ENCODE data around the gene ARHGAP31.
A peak's percentile ranks its signal among the peaks of the same experiment; 100 is the strongest.

The ARHGAP31 gene

DNA sequence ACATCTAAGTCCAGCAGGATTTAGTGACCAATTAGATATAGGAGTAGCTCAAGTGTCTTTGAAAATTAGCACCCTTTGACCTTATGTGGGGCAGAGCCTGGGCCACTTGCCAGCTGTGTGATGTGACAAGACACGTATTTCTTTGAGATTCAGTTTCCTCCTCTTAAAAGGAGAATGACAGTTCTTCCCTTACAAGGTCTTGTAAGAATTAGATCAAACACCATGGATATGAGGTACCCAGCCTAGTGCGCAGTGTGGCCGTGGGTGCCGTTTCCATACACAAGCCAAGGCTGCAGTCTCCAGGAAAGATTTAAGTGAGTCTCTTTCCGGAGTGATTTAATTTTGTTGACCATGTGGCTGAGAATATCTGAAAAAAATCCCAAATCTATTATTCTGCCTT is 46.3 kb downstream of the ARHGAP31 start:
- Histone ChIP-seq H3K27me3 (ENCODE audit: insufficient read depth, low read length, poor library complexity) (no peaks in the 10 kb centered on the region), H3K27ac (ENCODE audit: low read depth, low read length) (no peak overlapping the region), H3K56ac (ENCODE audit: low read length) (no peak overlapping the region), H2BK120ac (ENCODE audit: low read depth, low read length) (no peak overlapping the region), H3K4me2 (ENCODE audit: low read length) (no peak overlapping the region), H3K4me3 (ENCODE audit: low read length) (no peak overlapping the region), H3K18ac (ENCODE audit: low read length) (no peak overlapping the region), H3K9ac (ENCODE audit: low read length) (no peak overlapping the region), H3K36me3 (ENCODE audit: control insufficient read depth, insufficient read depth, low read length) (no peaks in the 10 kb centered on the region), H3K79me1 (ENCODE audit: low read length) (peaks cover 1% of the 10 kb centered on the region), H3K4ac (ENCODE audit: low read depth, low read length) (no peak overlapping the region), H3K23ac (ENCODE audit: low read length) (peak overlapping the region; percentile 32), H2BK5ac (ENCODE audit: low read length) (no peak overlapping the region), H2AK5ac (ENCODE audit: low read length) (no peak overlapping the region), H3K79me2 (ENCODE audit: control insufficient read depth, insufficient read depth, low read length) (no peaks in the 10 kb centered on the region), H2BK15ac (replicated peaks; ENCODE audit: low read depth) (no peak overlapping the region), H4K5ac (ENCODE audit: low read length) (no peak overlapping the region), H4K8ac (ENCODE audit: low read depth, low read length) (no peak overlapping the region), H3K4me1 (ENCODE audit: control insufficient read depth, low read depth, low read length) (peaks cover 4% of the 10 kb centered on the region)
- DNase-seq, result no peak
- no CpG with 5 or more reads among the region's 5 CpGs for WGBS (ENCODE audit: extremely low coverage, insufficient coverage, low lambda C conversion rate)

DNA sequence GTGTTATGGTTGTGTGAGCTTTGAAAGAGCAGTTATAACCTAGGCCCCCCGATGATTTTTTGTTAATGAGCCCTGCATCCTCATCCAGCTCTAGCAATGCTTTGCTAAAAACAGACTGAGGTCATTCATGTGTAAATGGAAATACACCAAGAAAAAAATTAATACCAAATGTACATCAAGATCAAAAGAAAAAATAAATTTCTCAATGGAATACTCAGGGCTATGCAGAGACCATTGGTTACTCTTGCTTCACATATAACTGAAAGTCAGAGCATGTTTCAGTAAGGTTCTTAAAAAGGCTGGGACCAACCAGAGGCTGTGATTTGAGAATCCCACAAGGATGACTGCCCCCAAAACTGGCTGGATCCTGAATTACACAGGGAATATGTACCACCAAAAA is 48.0 kb downstream of the ARHGAP31 start:
- no CpG with 5 or more reads among the region's 1 CpG for WGBS (ENCODE audit: extremely low coverage, insufficient coverage, low lambda C conversion rate)
- Histone ChIP-seq H3K4me3 (ENCODE audit: low read length) (no peak overlapping the region), H3K23ac (ENCODE audit: low read length) (no peak overlapping the region), H3K79me2 (ENCODE audit: control insufficient read depth, insufficient read depth, low read length) (no peaks in the 10 kb centered on the region), H3K36me3 (ENCODE audit: control insufficient read depth, insufficient read depth, low read length) (no peaks in the 10 kb centered on the region), H3K18ac (ENCODE audit: low read length) (no peak overlapping the region), H3K27me3 (ENCODE audit: insufficient read depth, low read length, poor library complexity) (no peaks in the 10 kb centered on the region), H3K79me1 (ENCODE audit: low read length) (peaks cover 4% of the 10 kb centered on the region), H2AK5ac (ENCODE audit: low read length) (no peak overlapping the region), H4K5ac (ENCODE audit: low read length) (no peak overlapping the region), H3K4me1 (ENCODE audit: control insufficient read depth, low read depth, low read length) (peaks cover 10% of the 10 kb centered on the region), H3K56ac (ENCODE audit: low read length) (no peak overlapping the region), H3K4ac (ENCODE audit: low read depth, low read length) (no peak overlapping the region), H2BK120ac (ENCODE audit: low read depth, low read length) (no peak overlapping the region), H4K8ac (ENCODE audit: low read depth, low read length) (no peak overlapping the region), H3K4me2 (ENCODE audit: low read length) (no peak overlapping the region), H3K27ac (ENCODE audit: low read depth, low read length) (no peak overlapping the region), H2BK15ac (replicated peaks; ENCODE audit: low read depth) (no peak overlapping the region), H3K9ac (ENCODE audit: low read length) (no peak overlapping the region), H2BK5ac (ENCODE audit: low read length) (no peak overlapping the region)
- no peak for DNase-seq

DNA sequence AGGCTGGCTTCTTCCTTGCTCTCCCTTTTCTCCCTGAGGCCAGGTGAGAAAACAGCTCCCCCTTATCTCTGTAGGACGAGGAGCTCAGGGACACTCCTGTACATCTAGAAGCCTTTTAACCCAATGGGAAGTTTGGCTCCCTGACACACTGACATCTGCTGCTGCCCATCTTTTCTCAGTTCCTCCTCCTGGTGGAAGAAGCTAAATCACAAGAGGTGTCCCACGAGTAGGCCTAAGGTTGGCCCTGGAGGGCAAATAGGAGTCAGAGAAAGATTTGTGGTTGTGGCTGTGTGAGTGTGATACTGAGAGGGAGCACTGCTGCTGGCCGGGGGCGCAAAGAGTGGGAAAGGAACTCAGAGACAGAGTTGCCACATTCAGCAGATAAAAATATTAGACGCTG is 49.5 kb downstream of the ARHGAP31 start:
- no peak overlapping the region for H3K27ac ChIP-seq (ENCODE audit: low read depth, low read length)
- H3K4me1 ChIP-seq (ENCODE audit: control insufficient read depth, low read depth, low read length), result peaks cover 14% of the 10 kb centered on the region
- no peaks in the 10 kb centered on the region for H3K27me3 ChIP-seq (ENCODE audit: insufficient read depth, low read length, poor library complexity)
- H3K56ac ChIP-seq (ENCODE audit: low read length), result no peak overlapping the region
- no peak overlapping the region for H3K23ac ChIP-seq (ENCODE audit: low read length)
- no peak overlapping the region for H2AK5ac ChIP-seq (ENCODE audit: low read length)
- H3K18ac ChIP-seq (ENCODE audit: low read length), result no peak overlapping the region
- no peaks in the 10 kb centered on the region for H3K36me3 ChIP-seq (ENCODE audit: control insufficient read depth, insufficient read depth, low read length)
- no peak overlapping the region for H3K4me3 ChIP-seq (ENCODE audit: low read length)
- H3K79me1 ChIP-seq (ENCODE audit: low read length), result peaks cover 4% of the 10 kb centered on the region
- no CpG with 5 or more reads among the region's 5 CpGs for WGBS (ENCODE audit: extremely low coverage, insufficient coverage, low lambda C conversion rate)
- DNase-seq, result peak; percentile 59
- no peak overlapping the region for H3K9ac ChIP-seq (ENCODE audit: low read length)
- H2BK120ac ChIP-seq (ENCODE audit: low read depth, low read length), result no peak overlapping the region
- H3K4ac ChIP-seq (ENCODE audit: low read depth, low read length), result no peak overlapping the region
- no peaks in the 10 kb centered on the region for H3K79me2 ChIP-seq (ENCODE audit: control insufficient read depth, insufficient read depth, low read length)
- H4K8ac ChIP-seq (ENCODE audit: low read depth, low read length), result no peak overlapping the region
- H2BK5ac ChIP-seq (ENCODE audit: low read length), result no peak overlapping the region
- no peak overlapping the region for H4K5ac ChIP-seq (ENCODE audit: low read length)
- no peak overlapping the region for H2BK15ac ChIP-seq (replicated peaks; ENCODE audit: low read depth)
- H3K4me2 ChIP-seq (ENCODE audit: low read length), result no peak overlapping the region

DNA sequence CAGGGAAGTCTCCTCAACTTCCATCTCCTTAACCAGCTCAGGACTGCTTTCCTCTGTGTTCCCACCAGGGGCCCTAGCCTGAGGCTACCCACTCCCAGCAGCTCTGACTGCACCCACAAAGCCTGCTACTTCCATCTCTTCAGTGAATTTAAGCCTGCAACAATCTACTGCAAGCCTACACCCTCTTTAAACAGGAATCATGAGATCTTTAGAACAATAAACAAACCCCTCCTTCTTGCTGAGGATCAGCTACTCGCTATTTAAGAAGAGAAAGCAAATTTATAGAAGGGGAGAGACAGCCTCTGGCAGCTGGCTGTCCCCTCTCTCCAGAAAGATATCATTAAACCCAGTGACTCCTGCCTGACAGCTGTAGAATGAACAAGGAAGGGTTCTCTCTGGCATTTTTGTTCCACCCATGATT is 51.9 kb downstream of the ARHGAP31 start:
- peaks cover 24% of the 10 kb centered on the region for H3K4me1 ChIP-seq (ENCODE audit: control insufficient read depth, low read depth, low read length)
- no peak overlapping the region for H3K4ac ChIP-seq (ENCODE audit: low read depth, low read length)
- peaks cover 6% of the 10 kb centered on the region for H3K79me1 ChIP-seq (ENCODE audit: low read length)
- peak; percentile 33 for DNase-seq
- no peak overlapping the region for H4K5ac ChIP-seq (ENCODE audit: low read length)
- H3K23ac ChIP-seq (ENCODE audit: low read length), result no peak overlapping the region
- peak overlapping the region; percentile 10 for H3K56ac ChIP-seq (ENCODE audit: low read length)
- H3K36me3 ChIP-seq (ENCODE audit: control insufficient read depth, insufficient read depth, low read length), result no peaks in the 10 kb centered on the region
- H3K79me2 ChIP-seq (ENCODE audit: control insufficient read depth, insufficient read depth, low read length), result peaks cover 2% of the 10 kb centered on the region
- H3K4me3 ChIP-seq (ENCODE audit: low read length), result no peak overlapping the region
- H2BK5ac ChIP-seq (ENCODE audit: low read length), result no peak overlapping the region
- H3K9ac ChIP-seq (ENCODE audit: low read length), result no peak overlapping the region
- no peaks in the 10 kb centered on the region for H3K27me3 ChIP-seq (ENCODE audit: insufficient read depth, low read length, poor library complexity)
- no peak overlapping the region for H3K4me2 ChIP-seq (ENCODE audit: low read length)
- H3K27ac ChIP-seq (ENCODE audit: low read depth, low read length), result no peak overlapping the region
- H2BK15ac ChIP-seq (replicated peaks; ENCODE audit: low read depth), result peak overlapping the region; percentile 1
- H3K18ac ChIP-seq (ENCODE audit: low read length), result no peak overlapping the region
- H2AK5ac ChIP-seq (ENCODE audit: low read length), result no peak overlapping the region
- no CpG with 5 or more reads among the region's 1 CpG for WGBS (ENCODE audit: extremely low coverage, insufficient coverage, low lambda C conversion rate)
- no peak overlapping the region for H2BK120ac ChIP-seq (ENCODE audit: low read depth, low read length)
- no peak overlapping the region for H4K8ac ChIP-seq (ENCODE audit: low read depth, low read length)

GRCh38 chr3:119347036-119347435 is 52.9 kb downstream of the ARHGAP31 start:
- peak overlapping the region; percentile 46 for H3K18ac ChIP-seq (ENCODE audit: low read length)
- H3K36me3 ChIP-seq (ENCODE audit: control insufficient read depth, insufficient read depth, low read length), result no peaks in the 10 kb centered on the region
- H3K4me3 ChIP-seq (ENCODE audit: low read length), result no peak overlapping the region
- no peak overlapping the region for H4K5ac ChIP-seq (ENCODE audit: low read length)
- no peak overlapping the region for H3K4ac ChIP-seq (ENCODE audit: low read depth, low read length)
- WGBS (ENCODE audit: extremely low coverage, insufficient coverage, low lambda C conversion rate), result no CpG with 5 or more reads among the region's 3 CpGs
- peak overlapping the region; percentile 51 for H3K23ac ChIP-seq (ENCODE audit: low read length)
- DNase-seq, result no peak
- peaks cover 9% of the 10 kb centered on the region for H3K79me1 ChIP-seq (ENCODE audit: low read length)
- H3K4me2 ChIP-seq (ENCODE audit: low read length), result no peak overlapping the region
- H3K4me1 ChIP-seq (ENCODE audit: control insufficient read depth, low read depth, low read length), result peaks cover 30% of the 10 kb centered on the region
- no peak overlapping the region for H3K9ac ChIP-seq (ENCODE audit: low read length)
- peak overlapping the region; percentile 39 for H3K56ac ChIP-seq (ENCODE audit: low read length)
- no peak overlapping the region for H2AK5ac ChIP-seq (ENCODE audit: low read length)
- no peaks in the 10 kb centered on the region for H3K27me3 ChIP-seq (ENCODE audit: insufficient read depth, low read length, poor library complexity)
- H3K27ac ChIP-seq (ENCODE audit: low read depth, low read length), result no peak overlapping the region
- no peak overlapping the region for H2BK5ac ChIP-seq (ENCODE audit: low read length)
- peaks cover 2% of the 10 kb centered on the region for H3K79me2 ChIP-seq (ENCODE audit: control insufficient read depth, insufficient read depth, low read length)
- no peak overlapping the region for H2BK15ac ChIP-seq (replicated peaks; ENCODE audit: low read depth)
- H2BK120ac ChIP-seq (ENCODE audit: low read depth, low read length), result no peak overlapping the region
- no peak overlapping the region for H4K8ac ChIP-seq (ENCODE audit: low read depth, low read length)

GRCh38 chr3:119349354-119350041 is 55.3 kb downstream of the ARHGAP31 start:
- Histone ChIP-seq H4K5ac (ENCODE audit: low read length) (peak overlapping the region; percentile 42), H3K56ac (ENCODE audit: low read length) (peak overlapping the region; percentile 69), H2BK15ac (replicated peaks; ENCODE audit: low read depth) (no peak overlapping the region), H2BK5ac (ENCODE audit: low read length) (peak overlapping the region; percentile 43), H3K23ac (ENCODE audit: low read length) (no peak overlapping the region), H3K4me3 (ENCODE audit: low read length) (no peak overlapping the region), H3K27me3 (ENCODE audit: insufficient read depth, low read length, poor library complexity) (no peaks in the 10 kb centered on the region), H3K9ac (ENCODE audit: low read length) (peak overlapping the region; percentile 50), H3K36me3 (ENCODE audit: control insufficient read depth, insufficient read depth, low read length) (no peaks in the 10 kb centered on the region), H3K79me2 (ENCODE audit: control insufficient read depth, insufficient read depth, low read length) (peaks cover 2% of the 10 kb centered on the region), H3K4me2 (ENCODE audit: low read length) (peak overlapping the region; percentile 18), H3K79me1 (ENCODE audit: low read length) (peaks cover 9% of the 10 kb centered on the region), H3K18ac (ENCODE audit: low read length) (peak overlapping the region; percentile 98), H2BK120ac (ENCODE audit: low read depth, low read length) (peak overlapping the region; percentile 91), H3K4ac (ENCODE audit: low read depth, low read length) (peak overlapping the region; percentile 81), H2AK5ac (ENCODE audit: low read length) (no peak overlapping the region), H3K27ac (ENCODE audit: low read depth, low read length) (peak overlapping the region; percentile 97), H4K8ac (ENCODE audit: low read depth, low read length) (no peak overlapping the region), H3K4me1 (ENCODE audit: control insufficient read depth, low read depth, low read length) (peaks cover 33% of the 10 kb centered on the region)
- peak; percentile 96 for DNase-seq
- no CpG with 5 or more reads among the region's 4 CpGs for WGBS (ENCODE audit: extremely low coverage, insufficient coverage, low lambda C conversion rate)

All from mesendoderm (in vitro differentiated cells).